Measurements from ENCODE around the gene ANKS6.

ANKS6 gene

DNA sequence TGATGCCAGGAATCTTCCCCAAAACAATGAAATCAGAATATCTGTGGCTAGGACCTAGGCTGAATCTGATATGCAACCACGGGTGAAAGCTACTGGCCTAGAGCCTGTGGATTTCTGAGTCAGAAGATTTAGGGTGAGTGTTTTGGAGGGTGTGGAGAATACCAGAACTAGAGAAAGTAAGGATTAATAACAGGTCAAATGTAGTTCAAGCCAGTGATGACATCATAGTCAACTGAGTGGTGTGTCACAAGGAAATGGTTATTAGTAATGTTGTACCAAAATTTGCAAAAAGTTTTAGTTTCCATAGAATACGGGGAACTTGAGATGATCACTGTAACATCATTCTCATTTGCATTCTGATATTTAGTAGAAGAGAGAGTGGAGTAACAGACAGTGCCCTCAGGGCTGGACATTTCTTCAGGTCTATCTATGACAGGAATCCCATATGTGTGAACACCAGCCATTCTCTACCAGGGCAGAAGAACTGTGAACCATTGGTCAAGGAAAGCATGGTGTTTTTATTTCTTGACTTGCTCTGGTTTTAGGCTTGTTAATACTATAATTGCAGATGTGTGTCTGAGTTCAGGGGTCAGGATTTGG is 14.8 kb upstream of the ANKS6 start:
- peak; percentile 45 for DNase-seq

DNA sequence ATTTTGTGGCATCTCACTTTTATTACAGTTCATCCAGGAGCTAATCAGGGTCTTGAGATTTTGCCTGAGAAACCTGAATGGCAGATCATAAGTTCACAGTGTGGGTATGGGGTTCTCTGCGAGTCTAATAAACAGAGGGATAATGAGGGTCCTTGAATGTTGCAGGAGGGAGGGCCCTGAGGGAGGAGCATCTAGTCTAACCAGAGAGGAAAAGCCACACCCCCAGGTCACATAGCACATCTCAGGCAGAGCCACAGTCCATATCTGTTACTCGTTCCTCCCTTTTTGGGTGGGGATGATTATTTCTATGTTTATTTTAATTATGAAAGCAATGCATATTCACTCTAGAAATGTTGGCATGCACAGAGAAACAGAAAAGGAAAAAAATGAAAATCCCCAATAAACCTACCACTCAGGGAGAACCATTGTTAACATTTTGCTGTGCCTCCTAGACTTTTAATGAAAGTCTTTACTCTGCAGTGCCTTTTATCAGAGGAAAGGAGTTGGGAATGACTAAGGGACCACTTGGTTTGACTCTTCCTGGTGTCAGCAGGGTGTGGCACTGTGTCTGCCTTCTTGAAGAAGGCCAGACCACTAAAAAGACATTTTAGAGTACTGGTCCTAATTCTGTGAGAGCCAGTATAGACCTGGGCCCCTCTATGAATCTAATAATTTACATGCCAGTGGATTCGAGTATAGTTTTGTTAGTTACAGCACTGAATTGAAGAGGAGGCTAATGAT is 13.9 kb upstream of the ANKS6 start:
- DNase-seq = no peak

DNA sequence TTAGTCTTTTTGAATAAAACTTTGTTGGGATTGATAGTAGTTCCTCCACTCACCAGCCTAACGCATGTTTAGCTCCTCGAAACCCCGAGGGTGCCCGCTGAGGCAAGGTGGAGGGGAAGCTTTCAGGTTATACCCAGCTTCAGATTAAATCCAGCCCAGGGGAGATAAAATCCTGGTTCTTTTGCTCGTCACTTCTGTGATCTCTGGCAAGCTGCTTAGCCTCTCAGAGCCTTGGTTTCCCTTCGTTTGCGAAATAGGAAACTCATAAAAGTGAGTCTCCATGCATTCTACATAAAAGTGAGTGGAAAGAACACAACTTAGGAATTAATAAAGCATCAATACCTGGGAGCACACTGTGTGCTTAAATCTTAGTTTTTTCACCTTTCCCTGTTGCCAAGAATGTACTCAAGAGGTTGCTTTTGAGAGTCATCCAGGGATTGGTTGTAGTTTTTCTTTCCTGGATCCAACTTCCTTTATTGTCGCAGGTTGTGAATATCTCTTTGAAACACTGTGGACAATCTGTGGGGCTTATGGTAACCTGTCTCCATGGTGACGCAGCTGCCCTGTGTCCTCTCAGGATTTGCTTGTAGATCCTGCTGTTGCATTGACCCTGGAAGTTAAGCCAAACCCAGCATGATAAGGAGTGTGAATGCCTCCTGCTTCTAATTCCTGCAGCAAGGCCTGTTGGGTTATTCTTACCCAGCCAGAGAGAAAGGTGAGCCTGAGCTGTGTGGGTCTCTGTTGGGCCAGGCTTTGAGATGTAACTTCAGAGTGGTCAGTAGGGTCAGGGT is 13.2 kb upstream of the ANKS6 start:
- DNase-seq = no peak

DNA sequence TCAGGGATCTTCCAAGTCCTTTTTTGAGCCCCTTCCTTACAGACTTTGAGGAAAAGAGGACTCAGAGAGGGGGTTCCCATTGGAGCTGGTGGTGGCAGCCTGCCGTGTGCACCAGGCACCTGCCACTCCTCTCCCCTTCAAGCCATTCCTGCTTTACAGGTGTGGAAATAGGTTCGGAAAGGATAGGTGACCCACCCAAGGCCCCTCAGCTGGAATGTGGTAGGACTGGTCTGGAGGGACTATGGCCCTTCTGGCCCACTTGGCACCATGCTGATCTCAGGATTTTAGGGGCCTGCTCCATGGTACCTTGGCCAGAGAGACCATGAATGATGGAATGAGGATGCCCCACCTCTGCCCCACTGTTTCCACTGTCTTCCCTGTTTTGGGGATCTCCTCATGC is 12.5 kb upstream of the ANKS6 start:
- no peak for DNase-seq

DNA sequence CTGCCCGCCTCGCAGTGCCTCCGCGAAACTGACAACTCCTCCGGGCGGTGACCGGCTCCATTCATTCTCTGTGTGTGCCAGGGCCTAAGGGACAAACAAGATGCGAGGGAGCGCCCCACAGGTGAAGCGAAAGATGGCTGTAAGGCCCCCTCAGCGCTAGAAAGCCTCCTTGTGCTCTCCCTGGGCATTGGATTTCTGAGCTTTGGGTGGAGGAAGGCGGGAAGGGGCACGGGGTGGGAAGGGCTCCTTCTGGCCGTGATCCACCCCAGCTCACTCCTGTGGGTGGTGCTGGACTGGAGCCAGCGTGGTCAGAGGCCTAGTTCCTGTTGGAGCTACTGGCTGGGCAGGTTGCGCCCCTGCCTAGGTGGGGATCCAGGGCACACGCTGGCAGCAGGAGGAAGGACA is 12.1 kb upstream of the ANKS6 start:
- DNase-seq = no peak

DNA sequence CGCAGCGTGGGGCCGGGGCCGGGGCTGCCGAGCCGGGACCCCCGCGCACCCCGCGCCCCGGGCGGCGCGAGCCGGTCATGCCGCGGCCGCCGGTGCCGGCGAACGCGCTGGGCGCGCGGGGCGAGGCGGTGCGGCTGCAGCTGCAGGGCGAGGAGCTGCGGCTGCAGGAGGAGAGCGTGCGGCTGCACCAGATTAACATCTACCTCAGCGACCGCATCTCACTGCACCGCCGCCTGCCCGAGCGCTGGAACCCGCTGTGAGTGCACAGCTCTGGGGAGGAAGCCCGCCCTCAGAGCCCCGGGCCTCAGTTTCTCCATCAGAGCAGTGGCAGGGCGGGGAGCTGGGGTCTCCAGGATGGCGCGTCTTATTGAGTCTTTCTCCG is 11.4 kb upstream of the ANKS6 start:
- DNase-seq = no peak

DNA sequence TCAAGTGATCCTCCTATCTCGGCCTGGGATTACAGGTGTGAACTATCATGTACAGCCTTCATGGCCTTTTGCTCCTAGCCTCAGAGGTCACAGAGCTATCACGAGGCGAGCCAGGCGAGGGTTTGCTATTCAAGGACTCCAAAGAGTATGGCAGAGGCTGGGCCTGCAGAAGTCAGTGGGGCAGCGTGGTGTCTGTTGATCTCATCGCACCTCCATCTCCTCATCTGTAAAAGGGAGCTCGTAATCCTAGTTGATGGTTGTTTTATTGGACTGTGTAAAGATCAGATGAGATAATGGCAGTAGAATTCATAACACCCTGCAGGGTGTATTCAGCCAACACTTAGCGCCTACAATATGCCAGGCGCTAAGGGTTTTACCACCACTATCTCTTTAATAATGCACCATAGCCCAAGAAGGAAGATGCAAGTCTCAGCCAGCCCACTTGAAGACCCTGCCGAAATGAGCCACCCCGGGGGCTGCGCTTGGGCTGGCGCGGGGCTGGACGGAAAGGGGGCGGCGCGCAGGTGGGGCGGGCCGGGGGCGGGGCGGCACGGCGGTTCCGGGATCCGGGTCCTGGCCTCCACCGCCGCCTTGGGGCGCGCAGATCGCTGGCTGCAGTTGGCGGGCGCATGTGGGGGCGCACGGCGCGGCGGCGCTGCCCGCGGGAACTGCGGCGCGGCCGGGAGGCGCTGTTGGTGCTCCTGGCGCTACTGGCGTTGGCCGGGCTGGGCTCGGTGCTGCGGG is 10.9 kb upstream of the ANKS6 start, which contains the start of gene GALNT12:
TSS of gene GALNT12 (plus strand) at position 601 of the 744 bp plus-strand sequence. CDS start at position 630, 29 bp downstream.
- no peak for DNase-seq

DNA sequence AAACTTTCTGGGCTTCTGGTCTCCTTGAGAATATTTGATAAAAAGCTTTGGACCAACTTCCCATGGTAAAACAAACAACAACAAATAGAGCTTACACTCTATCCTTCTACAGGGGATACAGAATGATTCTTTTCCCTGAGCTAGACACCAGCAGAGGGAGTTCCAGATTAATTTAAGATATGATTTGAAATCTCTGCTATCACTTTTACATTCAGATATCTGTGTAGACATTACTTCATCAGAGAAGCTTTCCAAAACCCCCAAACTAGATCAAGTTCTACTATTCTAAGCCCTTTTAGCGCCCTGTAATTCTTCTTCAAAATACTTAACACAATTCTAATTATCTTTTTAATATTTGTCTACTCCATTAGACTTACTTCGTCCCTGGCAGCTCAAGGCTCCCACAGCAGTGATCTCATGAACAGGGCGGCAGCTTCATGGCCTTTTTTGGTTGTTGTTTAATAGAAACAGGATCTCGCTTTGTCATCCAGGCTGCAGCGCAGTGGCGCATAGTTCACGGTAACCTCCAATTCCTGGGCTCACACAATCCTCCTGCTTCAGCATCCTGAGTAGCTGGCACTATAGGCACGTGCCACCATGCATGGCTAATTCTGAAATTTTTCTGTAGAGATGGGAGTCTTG is 10.2 kb upstream of the ANKS6 start:
- DNase-seq = no peak

DNA sequence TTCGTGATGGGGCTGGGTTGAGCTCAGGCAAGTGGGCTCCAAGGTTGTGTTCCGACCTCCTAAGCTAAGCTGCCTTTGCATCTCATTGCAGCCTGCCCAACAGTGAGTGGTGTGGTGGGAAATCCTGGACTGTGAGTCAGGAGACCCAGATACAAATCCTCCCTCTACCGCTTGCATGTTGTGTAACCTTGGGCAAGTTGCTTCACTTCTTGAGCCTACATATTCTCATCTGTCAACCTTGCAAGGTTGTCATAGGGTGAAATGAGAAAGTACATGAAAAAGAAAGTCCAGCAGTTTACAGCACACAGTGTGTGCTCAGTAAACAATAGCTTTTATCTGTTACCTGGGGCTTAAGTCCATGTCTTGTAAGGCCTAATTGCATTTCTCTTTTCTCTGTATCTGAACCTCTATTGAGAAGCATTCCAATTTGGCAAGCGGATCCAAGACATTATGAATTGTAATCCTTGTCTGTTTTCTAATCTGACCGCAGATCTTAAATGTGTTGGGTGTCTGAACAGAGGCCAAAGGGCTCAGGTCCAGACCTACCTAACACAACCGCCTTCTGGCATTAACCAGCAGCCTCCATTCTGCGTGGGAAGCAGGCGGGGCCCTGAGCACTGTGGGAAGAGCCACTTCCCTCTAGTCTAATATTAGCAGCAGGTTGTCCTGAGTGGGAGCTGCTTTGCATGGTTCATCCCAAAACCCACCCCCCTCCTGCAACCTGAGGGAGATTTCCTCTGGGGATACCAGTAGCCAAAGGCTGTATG is 9.3 kb upstream of the ANKS6 start:
- DNase-seq = peak; percentile 80

DNA sequence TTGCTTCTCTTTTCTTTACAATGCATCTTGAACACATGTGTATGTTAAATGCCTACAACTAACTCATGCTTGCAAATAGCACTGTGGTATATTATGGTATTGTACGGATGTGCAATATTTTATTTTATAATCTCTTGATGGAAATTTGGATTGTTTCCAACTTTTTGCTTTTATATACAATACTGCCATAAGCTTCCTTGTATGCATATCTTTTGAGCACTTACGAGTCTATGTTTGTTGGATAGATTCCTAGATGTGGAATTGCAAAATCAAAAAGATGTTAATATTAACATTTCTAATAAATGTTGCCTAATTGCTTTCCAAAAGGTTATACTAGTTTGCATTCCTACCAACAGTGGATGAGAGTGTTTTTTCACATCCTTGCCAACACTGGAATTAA is 7.7 kb upstream of the ANKS6 start:
- no peak for DNase-seq

DNA sequence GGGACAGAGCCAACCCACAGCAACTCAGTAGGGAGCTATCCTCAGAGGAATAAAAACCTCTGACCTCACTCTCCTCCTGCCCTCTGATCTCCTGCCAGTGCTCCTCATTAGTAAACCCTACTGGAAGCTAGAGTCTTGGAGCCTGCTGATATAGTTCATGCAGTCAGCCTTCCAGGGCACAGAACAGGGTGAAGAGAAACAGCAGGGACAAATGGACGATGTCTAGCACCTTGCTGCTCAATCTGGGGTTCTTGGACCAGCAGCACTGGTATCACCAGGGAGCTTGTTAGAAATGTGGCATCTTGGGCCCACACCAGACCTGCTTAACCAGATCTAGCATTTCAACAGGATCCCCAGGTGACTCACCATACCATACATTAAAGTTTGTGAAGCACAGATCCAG is 5.6 kb upstream of the ANKS6 start:
- DNase-seq = no peak

DNA sequence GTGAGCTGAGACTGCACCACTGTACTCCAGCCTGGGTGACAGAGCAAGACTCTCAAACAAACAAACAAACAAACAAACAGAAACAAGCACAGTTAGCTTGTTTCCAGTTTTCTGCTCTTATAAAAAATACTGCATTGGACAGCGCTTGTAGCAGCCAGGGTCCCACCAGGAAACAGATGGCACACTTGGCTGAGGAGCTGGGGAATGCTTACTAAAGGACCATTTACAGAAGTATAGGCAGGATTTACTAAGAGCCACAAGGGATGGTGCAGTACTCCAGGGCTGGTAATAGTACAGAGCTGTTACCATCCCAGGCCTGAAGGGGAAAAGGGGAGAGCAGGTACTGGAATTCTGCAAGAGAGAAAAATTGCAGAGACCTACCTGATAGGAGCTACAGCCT is 5.2 kb upstream of the ANKS6 start:
- no peak for DNase-seq

DNA sequence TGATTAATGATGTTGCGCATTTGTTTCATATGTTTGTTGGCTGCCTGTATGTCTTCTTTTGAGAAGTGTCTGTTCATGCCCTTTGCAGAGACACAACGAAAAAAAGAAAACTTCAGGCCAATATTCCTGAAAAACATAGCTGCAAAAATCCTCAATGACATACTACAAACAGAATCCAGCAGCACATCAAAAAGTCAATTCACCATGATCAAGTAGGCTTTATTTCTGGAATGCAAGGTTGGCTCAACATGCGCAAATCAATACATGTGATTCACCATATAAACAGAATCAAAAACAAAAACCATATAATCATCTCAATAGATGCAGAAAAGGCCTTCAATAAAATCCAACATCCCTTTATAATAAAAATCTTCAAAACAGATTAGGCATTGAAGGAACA is 1.9 kb upstream of the ANKS6 start:
- DNase-seq = no peak

DNA sequence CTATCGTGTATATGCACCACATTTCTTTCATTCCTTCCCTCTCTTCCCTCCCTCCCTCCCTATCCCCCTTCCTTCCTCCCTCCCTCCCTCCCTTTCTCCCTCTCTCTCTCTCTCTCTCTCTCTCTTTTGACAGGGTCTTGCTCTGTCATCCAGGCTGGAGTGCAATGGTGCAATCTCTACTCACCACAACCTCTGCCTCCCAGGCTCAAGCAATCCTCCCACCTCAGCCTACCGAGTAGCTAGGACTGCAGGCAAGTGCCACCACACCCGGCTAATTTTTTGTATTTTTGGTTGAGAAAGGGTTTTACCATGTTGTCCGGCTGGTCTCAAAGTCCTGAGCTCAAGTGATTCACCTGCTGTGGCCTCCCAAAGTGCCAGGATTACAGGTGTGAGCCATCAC is 1.1 kb upstream of the ANKS6 start:
- DNase-seq = no peak

DNA sequence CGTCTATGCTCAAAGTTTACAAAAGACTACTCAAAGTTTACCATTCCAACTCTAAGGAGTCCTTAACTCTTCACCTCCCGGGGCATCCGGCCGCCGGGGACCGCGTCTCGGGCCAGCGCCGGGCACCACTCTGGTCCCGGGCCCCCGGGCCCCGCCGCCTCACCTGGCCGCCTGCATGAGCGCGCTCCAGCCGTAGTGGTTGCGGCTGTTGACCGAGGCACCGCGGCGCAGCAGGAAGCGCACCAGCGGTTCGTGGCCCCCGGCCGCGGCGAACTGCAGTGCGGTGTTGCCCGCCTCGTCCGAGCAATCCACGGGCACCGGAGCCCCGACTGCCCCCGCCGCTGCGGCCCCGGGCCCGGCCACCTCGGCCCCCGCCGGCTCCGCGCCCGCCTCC is 388 bp downstream of the ANKS6 start:
- DNase-seq = no peak

DNA sequence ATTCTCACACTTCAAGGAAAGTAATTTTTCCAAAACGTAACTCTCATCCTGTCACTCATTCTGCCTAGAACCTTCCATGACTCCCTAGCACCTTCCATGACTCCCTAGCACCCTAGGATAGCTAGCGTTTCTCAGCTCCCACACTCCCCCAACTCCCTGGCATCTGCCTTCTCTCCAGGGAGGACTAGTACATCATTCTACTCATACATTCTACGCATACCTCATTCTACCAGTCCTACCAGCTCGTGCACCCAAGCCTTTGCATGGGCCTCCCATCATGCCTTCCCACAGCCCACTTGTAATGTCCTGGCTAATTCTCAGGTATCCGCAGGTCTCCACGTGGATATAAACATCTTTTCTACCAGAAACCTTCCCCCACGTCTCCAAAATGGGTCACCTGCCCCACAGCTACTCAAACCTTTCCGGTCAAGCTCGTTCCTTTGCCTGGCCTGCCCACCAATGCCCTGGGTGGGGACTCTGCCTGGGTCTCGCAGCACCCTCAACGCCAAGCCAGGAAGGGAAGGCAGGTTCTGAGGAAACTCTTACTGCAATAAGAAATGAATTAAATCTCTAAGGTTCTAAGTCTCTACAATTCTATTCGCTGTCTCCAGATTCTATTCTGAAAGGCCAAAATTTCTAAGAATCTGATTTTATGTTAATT is 930 bp downstream of the ANKS6 start:
- DNase-seq = no peak

DNA sequence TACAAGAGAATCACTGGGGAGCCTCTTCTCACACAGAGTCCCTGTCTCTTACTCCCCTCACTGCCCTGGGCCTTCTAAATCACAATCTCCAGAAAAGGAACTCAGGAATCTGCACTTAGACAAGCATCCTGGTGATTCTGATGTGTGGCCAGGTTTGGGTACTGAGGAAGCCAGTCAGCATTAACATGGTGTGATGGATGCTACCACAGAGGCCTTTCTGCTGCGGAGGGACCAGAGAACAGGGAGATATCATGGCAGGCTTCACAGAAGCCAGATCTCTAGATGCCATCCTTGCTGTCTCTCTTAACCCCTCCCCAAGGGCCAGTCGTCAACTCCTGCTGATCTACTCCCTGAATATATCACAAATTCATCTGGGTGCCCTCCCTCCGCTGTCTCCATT is 1.6 kb downstream of the ANKS6 start:
- DNase-seq = no peak

DNA sequence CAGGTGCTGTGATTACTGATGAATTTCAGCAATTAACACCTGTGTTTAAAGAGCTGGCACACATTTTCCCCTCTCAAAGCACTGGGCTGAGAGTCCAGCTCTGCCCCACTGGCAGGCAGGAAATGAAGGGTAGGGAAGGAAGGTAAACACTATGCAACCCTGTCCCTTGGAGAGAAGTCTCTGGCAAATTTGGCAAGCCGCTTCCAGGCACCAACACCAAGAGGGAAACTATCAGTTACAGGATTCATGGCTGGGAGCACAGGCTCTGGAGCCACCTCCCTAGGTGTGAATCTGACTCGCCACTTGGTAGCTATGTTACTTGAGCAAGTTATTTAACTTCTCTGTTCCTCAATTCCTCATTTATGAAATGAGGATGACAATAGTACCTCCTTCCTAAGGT is 3.3 kb downstream of the ANKS6 start:
- no peak for DNase-seq

DNA sequence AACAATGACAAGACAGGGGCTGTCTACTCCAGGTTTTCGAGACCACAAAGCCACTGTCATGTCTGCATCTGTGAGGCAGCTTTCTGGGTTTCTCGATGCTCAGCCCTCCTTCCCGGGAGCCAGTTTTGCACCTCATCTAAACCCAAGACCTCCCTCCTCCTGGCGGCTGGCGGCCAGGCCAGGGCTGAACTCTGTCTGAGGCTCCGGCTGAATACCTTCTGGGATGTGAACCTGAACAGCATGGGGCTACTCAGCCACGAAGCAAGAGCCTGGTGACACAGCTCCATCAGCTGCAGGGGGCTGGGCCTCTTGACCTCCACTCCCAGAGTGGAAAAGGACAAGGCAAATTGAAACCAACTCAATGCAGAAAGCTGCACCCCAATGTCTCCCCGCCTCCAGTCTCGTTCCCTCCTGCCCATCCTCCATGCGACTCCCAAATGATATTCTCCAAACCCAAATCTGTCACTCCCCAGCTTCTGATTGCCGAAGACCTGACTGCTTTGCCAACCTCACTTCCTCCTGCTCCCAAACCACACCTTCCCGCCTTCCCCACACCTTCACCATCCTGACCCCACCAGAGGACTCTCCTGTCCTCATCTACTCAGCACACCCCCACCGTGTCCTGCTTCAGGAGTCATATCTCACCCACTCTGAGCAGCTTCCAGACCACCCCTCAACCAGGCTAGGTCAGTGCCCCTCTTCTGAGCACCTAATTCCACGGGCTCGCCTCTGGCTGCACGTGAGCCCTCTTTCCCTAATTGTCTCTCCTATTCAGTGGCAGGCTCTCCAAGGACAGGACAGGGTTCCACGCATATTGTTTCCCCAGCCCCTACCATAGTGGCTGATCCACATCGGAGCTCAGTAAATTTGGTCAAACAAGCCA is 4.5 kb downstream of the ANKS6 start:
- DNase-seq = no peak

DNA sequence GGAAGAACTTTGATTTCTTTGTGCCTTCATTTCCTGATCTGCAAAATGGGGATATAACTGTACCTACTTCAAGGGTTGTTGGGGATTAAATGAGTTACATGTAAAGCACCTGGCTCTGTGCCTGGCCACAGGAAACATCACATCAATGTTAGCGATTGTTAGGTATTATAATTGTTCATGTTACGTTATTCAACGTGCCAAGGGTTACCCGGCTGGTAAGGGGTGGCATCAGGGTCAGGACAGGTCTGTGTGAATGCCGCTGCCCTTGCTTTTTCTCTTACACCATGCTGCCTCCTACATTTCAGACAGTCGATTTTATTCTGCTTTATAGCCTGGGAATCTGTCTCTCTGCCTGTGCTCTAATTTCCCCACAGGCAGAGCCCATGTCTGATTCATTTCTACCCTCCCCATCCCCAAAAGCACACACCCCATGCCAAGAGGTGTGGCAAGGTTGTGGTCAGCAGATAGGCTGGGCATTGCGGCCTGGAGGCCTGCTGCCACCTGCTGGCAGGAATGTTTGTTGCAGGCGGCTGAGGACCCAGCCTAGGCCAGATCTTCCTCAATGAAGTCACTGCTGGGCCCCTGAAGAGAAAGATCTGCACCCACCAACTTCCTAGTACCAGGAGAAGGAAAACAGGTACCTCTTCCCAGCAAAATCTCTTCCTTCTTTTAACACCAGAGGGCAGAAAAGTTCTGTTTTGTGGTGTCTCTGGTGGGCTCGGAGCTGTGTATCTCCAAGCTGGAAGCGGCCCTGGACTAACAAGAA is 5.3 kb downstream of the ANKS6 start:
- DNase-seq = peak; percentile 83
